ENCODE data around the gene KSR2.

GRCh38 chr12:117641885-117642284 lies 326.9 kb downstream of the KSR2 start:
- TF ChIP-seq POLR2A (IDR thresholded peaks at IDR 0.05; ENCODE audit: low read depth, low read length) (no peak), TAF1 (IDR thresholded peaks at IDR 0.05; ENCODE audit: borderline replicate concordance, low read depth, low read length) (no peak)

Data from GM12892 (cell line).